A549 (cell line): ENCODE results near the gene TRPM4. TPM values are rescaled to one million over a fixed set of nuclear protein-coding genes. Genes with fewer than 3 reads are reported as not detected.
A peak's percentile ranks its signal among the peaks of the same experiment; 100 is the strongest.

Experiments
- ATAC-seq, 2 experiments: fragments of 200-7000 bp in 1 of 2; fragments of >200 bp in 1 of 2; cut with Nextera tagmentation in 1 of 2; cut with Tn5 transposase in 1 of 2; 3 replicates each; pipeline versions ENCODE4 v1.8.0 to v1.9.1; 2018 to 2020; ENCODE audit warnings: mild to moderate bottlenecking in 1 of 2, moderate library complexity in 1 of 2
- CTCF ChIA-PET: fragments of 300-600 bp; sonication (Branson Sonifier 250); formaldehyde crosslinking; extraction: SDS; loops from one replicate; lab custom pipeline; 2021; ENCODE audit warnings: antibody characterized with exemption, inconsistent platforms; lab: Yijun Ruan, JAX
- POLR2A ChIA-PET: fragments of 350-600 bp; formaldehyde crosslinking; extraction: SDS; loops from one replicate; lab custom pipeline; 2021; ENCODE audit warnings: antibody characterized with exemption, inconsistent platforms; lab: Yijun Ruan, JAX
- DNase-seq, 2 experiments: peaks; one replicate each; pipeline versions ENCODE4 v3.0.0 to v3.0.0-alpha.2; 2011 to 2016; ENCODE audit warnings: low read depth in 1 of 2, low spot score in 1 of 2
- FAIRE-seq: peaks from 2 replicates; lab custom pipeline; 2011; peaks lifted over from hg19 to GRCh38; lab: Jason Lieb, UNC
- H3K27ac ChIP-seq, 2 experiments: fragments of >200 bp; sonication (Bioruptor Twin); formaldehyde crosslinking; 3 replicates each; pipeline ENCODE4 v1.5.1; 2016 to 2017
- H3K4me1 ChIP-seq: fragments of >200 bp; sonication (Bioruptor Twin); formaldehyde crosslinking; 3 replicates; pipeline ENCODE4 v1.6.1; 2016
- H3K4me2 ChIP-seq: fragments of >200 bp; sonication (Bioruptor Twin); formaldehyde crosslinking; 3 replicates; pipeline ENCODE4 v1.6.1; 2016
- H3K4me3 ChIP-seq: fragments of >200 bp; sonication (Bioruptor Twin); formaldehyde crosslinking; 3 replicates; pipeline ENCODE4 v1.5.1; 2016
- H3K9me3 ChIP-seq: fragments of >200 bp; sonication (Bioruptor Twin); formaldehyde crosslinking; 3 replicates; pipeline ENCODE4 v1.6.1; 2016
- CBX8 ChIP-seq: fragments of 200-600 bp; sonication (generic); IDR thresholded peaks from 2 replicates; pipeline ENCODE4 v1.6.1; 2016
- CEBPB ChIP-seq, 2 experiments: fragments of >200 bp in 1 of 2; sonication (Bioruptor Twin) in 1 of 2; formaldehyde crosslinking in 1 of 2; IDR thresholded peaks; 2 replicates each; pipeline ENCODE4 v1.6.1; 2012 to 2016
- EHF ChIP-seq: fragments of 250-450 bp; sonication (Bioruptor Pico); IDR thresholded peaks from 2 replicates; pipeline ENCODE4 v1.5.0; 2020; ENCODE audit warnings: mild to moderate bottlenecking
- EHMT2 ChIP-seq: fragments of 200-600 bp; sonication (generic); IDR thresholded peaks from 2 replicates; pipeline ENCODE4 v1.6.1; 2016; ENCODE audit warnings: antibody characterized with exemption, low read depth, mild to moderate bottlenecking, moderate library complexity
- ELK1 ChIP-seq: fragments of 150-350 bp; IDR thresholded peaks from 2 replicates; pipeline ENCODE4 v1.6.1; 2014; ENCODE audit warnings: low read depth, mild to moderate bottlenecking, low read length
- ESRRA ChIP-seq: fragments of 150-350 bp; IDR thresholded peaks from 2 replicates; pipeline ENCODE4 v1.6.1; 2014; ENCODE audit warnings: mild to moderate bottlenecking, low read length, borderline replicate concordance
- FOSB ChIP-seq: fragments of 250-450 bp; sonication (Bioruptor Pico); IDR thresholded peaks from 2 replicates; pipeline ENCODE4 v1.5.0; 2020; ENCODE audit warnings: mild to moderate bottlenecking, moderate library complexity
- FOSL2 ChIP-seq, 2 experiments: fragments of 450-650 bp in 1 of 2; fragments of >200 bp in 1 of 2; sonication (Bioruptor Twin) in 1 of 2; formaldehyde crosslinking; IDR thresholded peaks; 2 replicates each; pipeline versions ENCODE4 v1.5.0 to v1.6.1; 2016 to 2020; ENCODE audit warnings: mild to moderate bottlenecking in 1 of 2, moderate library complexity in 1 of 2
- FOXS1 ChIP-seq: fragments of 250-450 bp; sonication (Bioruptor Pico); IDR thresholded peaks from 2 replicates; pipeline ENCODE4 v1.5.0; 2020; ENCODE audit warnings: mild to moderate bottlenecking, moderate library complexity
- KDM1A ChIP-seq: fragments of 200-600 bp; sonication (generic); IDR thresholded peaks from 2 replicates; pipeline ENCODE4 v1.6.1; 2016; ENCODE audit warnings: low read depth, mild to moderate bottlenecking
- KDM5A ChIP-seq: fragments of 200-600 bp; sonication (generic); IDR thresholded peaks from 2 replicates; pipeline ENCODE4 v1.6.1; 2016; ENCODE audit warnings: antibody characterized with exemption, mild to moderate bottlenecking
- MAZ ChIP-seq: fragments of 150-350 bp; IDR thresholded peaks from 2 replicates; pipeline ENCODE4 v1.6.1; 2014; ENCODE audit warnings: antibody characterized with exemption, low read depth, low read length, borderline replicate concordance
- MYC ChIP-seq: IDR thresholded peaks from 2 replicates; pipeline ENCODE4 v1.6.1; 2012; ENCODE audit warnings: mild to moderate bottlenecking, inconsistent platforms, low read length, improper control_type of control experiment, borderline replicate concordance
- NFE2L2 ChIP-seq: fragments of 150-350 bp; conservative IDR thresholded peaks from 2 replicates; pipeline ENCODE4 v1.6.1; 2014; ENCODE audit warnings: low read length
- NPAS2 ChIP-seq: fragments of 250-450 bp; sonication (Bioruptor Pico); IDR thresholded peaks from 2 replicates; pipeline ENCODE4 v1.8.0; 2022; ENCODE audit warnings: mild to moderate bottlenecking, moderate library complexity, borderline replicate concordance
- NR3C1 ChIP-seq: fragments of >200 bp; sonication (Bioruptor Twin); formaldehyde crosslinking; IDR thresholded peaks from 3 replicates; pipeline ENCODE4 v1.6.1; 2017
- POLR2A ChIP-seq: IDR thresholded peaks from 2 replicates; pipeline ENCODE4 v1.6.1; 2012; ENCODE audit warnings: mild to moderate bottlenecking, low read length
- RFX5 ChIP-seq: fragments of 450-650 bp; IDR thresholded peaks from 2 replicates; pipeline ENCODE4 v1.7.1; 2014; ENCODE audit warnings: antibody characterized with exemption, mild to moderate bottlenecking, moderate library complexity
- TFCP2L1 ChIP-seq: fragments of 250-450 bp; sonication (Bioruptor Pico); IDR thresholded peaks from 2 replicates; pipeline ENCODE4 v1.5.0; 2021; ENCODE audit warnings: mild to moderate bottlenecking
- WGBS: methylation state at CpG from one replicate; pipeline ENCODE4 v1.1.6; 2017; ENCODE audit errors: missing lambda C conversion rate; 5-methylcytosine and 5-hydroxymethylcytosine counted together
- polyA plus RNA-seq, 4 experiments: library from polyadenylated mRNA; depleted of rRNA in 3 of 4; stranded (reverse); fragments of >200 nt; fragmentation: RNase III in 1 of 4; extraction: RNeasy Plus Mini Kit Qiagen cat#74134 plus additional on column Dnase treatment in 1 of 4; gene quantifications; 2 replicates in 3 of 4; 3 replicates in 1 of 4; pipeline ENCODE4 v1.2.3, GENCODE V29; 2011 to 2017
- TF ChIP-seq, protein P1 (sequence below): IDR thresholded peaks from 2 replicates; pipeline ENCODE4 v1.6.1; 2012
- TF ChIP-seq, protein P2 (sequence below): fragments of 250-450 bp; sonication (Bioruptor Pico); IDR thresholded peaks from 2 replicates; pipeline ENCODE4 v1.5.0; 2020; ENCODE audit warnings: low read depth, mild to moderate bottlenecking, moderate library complexity

TRPM4 gene
- polyA plus RNA-seq, 2 of the 4 experiments (the other 2 are of a cell fraction) = 4.7 to 9.1 TPM

GRCh38 chr19:49214701-49215100, 57.1 kb downstream of the TRPM4 start:
- POLR2A ChIA-PET = no interaction called here
- FAIRE-seq = no peak
- ATAC-seq = no peak
- 87% methylated on average over 9 of the region's 9 CpGs for WGBS
- H3K4me2 ChIP-seq = no peak overlapping the region
- TF ChIP-seq RFX5 = no peak
- no peak for TF ChIP-seq POLR2A
- no peak for TF ChIP-seq KDM1A
- TF ChIP-seq MAZ = no peak
- H3K4me1 ChIP-seq = no peaks in the 10 kb centered on the region
- no peak overlapping the region for H3K4me3 ChIP-seq
- no peaks in the 10 kb centered on the region for H3K9me3 ChIP-seq
- CTCF ChIA-PET = interaction anchor here (0.6 to 7.2 kb wide), 11 partner anchors 12 to 427 kb away, joined by 3 to 93 read pairs (median 5); no protein-coding TSS in a partner anchor
- H3K27ac ChIP-seq = no peak overlapping the region
- no peak for DNase-seq

DNA sequence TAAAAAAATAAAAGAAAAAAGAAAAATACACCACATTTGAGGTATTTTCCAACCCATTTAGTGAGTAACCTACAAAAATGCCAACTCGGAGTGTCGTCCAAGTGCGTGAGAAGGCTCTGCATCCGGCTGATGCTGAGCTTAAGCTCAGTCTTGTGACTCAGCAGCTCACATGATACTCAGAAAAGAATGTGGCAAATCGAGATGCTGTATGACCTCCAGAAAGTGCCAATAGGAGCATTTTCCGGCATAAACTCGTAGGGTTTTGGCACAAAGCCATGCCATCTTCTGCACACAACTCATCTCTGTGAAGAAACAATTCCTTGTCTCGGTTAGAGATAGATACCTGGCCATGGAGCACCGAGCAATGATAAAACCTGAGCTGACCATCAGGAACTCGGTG, 58.5 kb downstream of the TRPM4 start:
- H3K27ac ChIP-seq = no peak overlapping the region
- 44% methylated on average over 10 of the region's 10 CpGs for whole genome bisulfite sequencing
- no peak overlapping the region for H3K4me3 ChIP-seq
- POLR2A ChIA-PET = interaction anchor here (0.7 kb wide), 1 partner anchor 67 kb away, joined by 3 read pairs; no protein-coding TSS in a partner anchor
- 0 out of 6 replicates have a peak, but pooled peaks of 1 of the 2 experiments have one; percentile 13 for ATAC-seq
- peak in 1 of 2 experiments; percentile 37 for DNase-seq
- no peak overlapping the region for H3K4me2 ChIP-seq
- H3K9me3 ChIP-seq = no peaks in the 10 kb centered on the region
- no peak for FAIRE-seq
- TF ChIP-seq, protein P1, sequence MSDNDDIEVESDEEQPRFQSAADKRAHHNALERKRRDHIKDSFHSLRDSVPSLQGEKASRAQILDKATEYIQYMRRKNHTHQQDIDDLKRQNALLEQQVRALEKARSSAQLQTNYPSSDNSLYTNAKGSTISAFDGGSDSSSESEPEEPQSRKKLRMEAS = no peak
- no peak for TF ChIP-seq RFX5
- TF ChIP-seq, protein P2, sequence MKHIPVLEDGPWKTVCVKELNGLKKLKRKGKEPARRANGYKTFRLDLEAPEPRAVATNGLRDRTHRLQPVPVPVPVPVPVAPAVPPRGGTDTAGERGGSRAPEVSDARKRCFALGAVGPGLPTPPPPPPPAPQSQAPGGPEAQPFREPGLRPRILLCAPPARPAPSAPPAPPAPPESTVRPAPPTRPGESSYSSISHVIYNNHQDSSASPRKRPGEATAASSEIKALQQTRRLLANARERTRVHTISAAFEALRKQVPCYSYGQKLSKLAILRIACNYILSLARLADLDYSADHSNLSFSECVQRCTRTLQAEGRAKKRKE (CRISPR knock-in tag) = no peak
- TF ChIP-seq FOSB (CRISPR knock-in tag) = no peak
- TF ChIP-seq EHMT2 = no peak
- TF ChIP-seq FOSL2 (IDR thresholded peaks at IDR 0.05) = no peak
- TF ChIP-seq FOSL2 (CRISPR knock-in tag; IDR thresholded peaks at IDR 0.05) = no peak
- TF ChIP-seq TFCP2L1 (CRISPR knock-in tag) = no peak
- TF ChIP-seq NR3C1 = no peak
- TF ChIP-seq KDM5A = no peak
- TF ChIP-seq MYC = no peak
- no peak for TF ChIP-seq FOXS1 (CRISPR knock-in tag)
- no peak for TF ChIP-seq ELK1
- TF ChIP-seq CBX8 = no peak
- no peak for TF ChIP-seq NFE2L2
- TF ChIP-seq EHF = no peak
- TF ChIP-seq NPAS2 = no peak
- no peak for TF ChIP-seq KDM1A
- TF ChIP-seq, all 56 proteins: peak for 0
- H3K4me1 ChIP-seq = no peaks in the 10 kb centered on the region
- CTCF ChIA-PET = interaction anchor here (0.9 to 7.2 kb wide), 8 partner anchors 11 to 428 kb away, joined by 3 to 93 read pairs (median 4); partner anchors contain the start of genes GYS1 and RUVBL2

DNA sequence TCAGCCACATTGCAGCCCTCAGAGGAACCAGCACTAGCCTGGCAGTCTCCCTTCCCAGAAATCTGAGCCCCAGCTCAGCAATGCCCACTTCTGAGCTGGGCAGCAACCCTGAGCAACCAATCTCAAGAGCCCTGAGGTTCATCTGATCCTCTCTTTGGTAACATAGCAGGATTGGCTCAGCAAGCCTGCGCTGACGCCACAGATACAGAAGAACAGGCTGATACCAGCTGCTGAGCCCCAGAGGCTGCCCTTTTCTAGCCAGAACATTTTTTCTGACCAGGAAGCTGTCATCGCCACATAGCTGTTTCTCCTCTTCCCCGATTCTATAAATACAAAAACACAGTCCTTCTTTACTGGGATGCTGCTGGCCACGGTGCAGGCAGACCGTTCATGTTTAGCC, 59.8 kb downstream of the TRPM4 start:
- TF ChIP-seq ESRRA (no peak), FOXS1 (CRISPR knock-in tag) (no peak), NR3C1 (no peak), CEBPB (IDR thresholded peaks at IDR 0.05) (no peak)
- TF ChIP-seq, all 56 proteins: peak for 0
- CTCF ChIA-PET = interaction anchor here (0.8 to 7.2 kb wide), 8 partner anchors 9 to 119 kb away, joined by 3 to 93 read pairs (median 11); no protein-coding TSS in a partner anchor
- POLR2A ChIA-PET = no interaction called here
- no peaks in the 10 kb centered on the region for H3K4me1 ChIP-seq
- DNase-seq = no peak
- 64% methylated on average over 6 of the region's 6 CpGs for WGBS
- no peaks in the 10 kb centered on the region for H3K9me3 ChIP-seq
- no peak overlapping the region for H3K4me3 ChIP-seq
- FAIRE-seq = no peak
- H3K27ac ChIP-seq = no peak overlapping the region
- peak; percentile 38 to 49; a peak in 5 of 6 replicates for ATAC-seq
- no peak overlapping the region for H3K4me2 ChIP-seq
